Loucy (cell line): Measurements from ENCODE around the gene OR52A5.

Source experiments
- H2AFZ ChIP-seq: fragments of 200-600 bp; sonication (generic); 2 replicates; pipeline ENCODE4 v1.6.0; 2016; ENCODE audit warnings: antibody characterized with exemption, mild to moderate bottlenecking, low read length, moderate library complexity
- H3F3A ChIP-seq: fragments of 200-600 bp; 2 replicates; pipeline ENCODE4 v1.6.0; 2016; ENCODE audit warnings: antibody characterized with exemption, low read depth, mild to moderate bottlenecking
- H3K27me3 ChIP-seq: fragments of 200-600 bp; sonication (generic); 2 replicates; pipeline ENCODE4 v1.6.1; 2014; ENCODE audit warnings: low read length, mild to moderate bottlenecking; ENCODE audit not compliant: insufficient read depth, poor library complexity, severe bottlenecking
- H3K36me3 ChIP-seq: fragments of 200-600 bp; sonication (generic); 2 replicates; pipeline ENCODE4 v1.6.1; 2016; ENCODE audit warnings: low read length; ENCODE audit not compliant: insufficient read depth
- H3K4me1 ChIP-seq: fragments of 200-600 bp; sonication (generic); 2 replicates; pipeline ENCODE4 v1.5.1; 2014; ENCODE audit warnings: low read length, mild to moderate bottlenecking; ENCODE audit not compliant: insufficient read depth, poor library complexity, severe bottlenecking
- H3K4me2 ChIP-seq: fragments of 200-600 bp; sonication (generic); 2 replicates; pipeline ENCODE4 v1.6.0; 2014; ENCODE audit warnings: antibody characterized with exemption, low read length, low read depth, mild to moderate bottlenecking; ENCODE audit not compliant: poor library complexity, severe bottlenecking
- H3K4me3 ChIP-seq: fragments of 200-600 bp; sonication (generic); 2 replicates; pipeline ENCODE4 v1.5.1; 2014; ENCODE audit warnings: low read length, mild to moderate bottlenecking, mixed read lengths; ENCODE audit not compliant: poor library complexity, severe bottlenecking
- H3K79me2 ChIP-seq: fragments of 200-600 bp; sonication (generic); 2 replicates; pipeline ENCODE4 v1.6.1; 2014; ENCODE audit warnings: low read length; ENCODE audit not compliant: insufficient read depth
- H3K9ac ChIP-seq: fragments of 200-600 bp; sonication (generic); 2 replicates; pipeline ENCODE4 v1.6.0; 2014; ENCODE audit warnings: mild to moderate bottlenecking, low read depth, low read length, moderate library complexity; ENCODE audit not compliant: poor library complexity, severe bottlenecking
- H3K9me2 ChIP-seq: fragments of 200-600 bp; sonication (generic); replicated peaks from 2 replicates; pipeline ENCODE4 v1.6.1; 2016; ENCODE audit warnings: low read depth, low read length, mixed read lengths
- H3K9me3 ChIP-seq: fragments of 200-600 bp; sonication (generic); 2 replicates; pipeline ENCODE4 v1.6.1; 2014; ENCODE audit warnings: mild to moderate bottlenecking, antibody characterized with exemption, low read length, low read depth; ENCODE audit not compliant: insufficient read depth
- H4K20me1 ChIP-seq: fragments of 200-600 bp; sonication (generic); 2 replicates; pipeline ENCODE4 v1.6.0; 2014; ENCODE audit warnings: antibody characterized with exemption, low read length, mild to moderate bottlenecking; ENCODE audit not compliant: insufficient read depth, poor library complexity, severe bottlenecking
- EZH2phosphoT487 ChIP-seq: fragments of 200-600 bp; IDR thresholded peaks from 2 replicates; pipeline ENCODE4 v1.6.1; 2018; ENCODE audit warnings: antibody characterized with exemption, mild to moderate bottlenecking, moderate library complexity, borderline replicate concordance
- TF ChIP-seq, protein P1 (sequence below): fragments of 200-600 bp; sonication (generic); conservative IDR thresholded peaks from 2 replicates; pipeline ENCODE4 v1.5.1; 2014; ENCODE audit warnings: mild to moderate bottlenecking, antibody characterized with exemption, low read length

The OR52A5 gene

DNA sequence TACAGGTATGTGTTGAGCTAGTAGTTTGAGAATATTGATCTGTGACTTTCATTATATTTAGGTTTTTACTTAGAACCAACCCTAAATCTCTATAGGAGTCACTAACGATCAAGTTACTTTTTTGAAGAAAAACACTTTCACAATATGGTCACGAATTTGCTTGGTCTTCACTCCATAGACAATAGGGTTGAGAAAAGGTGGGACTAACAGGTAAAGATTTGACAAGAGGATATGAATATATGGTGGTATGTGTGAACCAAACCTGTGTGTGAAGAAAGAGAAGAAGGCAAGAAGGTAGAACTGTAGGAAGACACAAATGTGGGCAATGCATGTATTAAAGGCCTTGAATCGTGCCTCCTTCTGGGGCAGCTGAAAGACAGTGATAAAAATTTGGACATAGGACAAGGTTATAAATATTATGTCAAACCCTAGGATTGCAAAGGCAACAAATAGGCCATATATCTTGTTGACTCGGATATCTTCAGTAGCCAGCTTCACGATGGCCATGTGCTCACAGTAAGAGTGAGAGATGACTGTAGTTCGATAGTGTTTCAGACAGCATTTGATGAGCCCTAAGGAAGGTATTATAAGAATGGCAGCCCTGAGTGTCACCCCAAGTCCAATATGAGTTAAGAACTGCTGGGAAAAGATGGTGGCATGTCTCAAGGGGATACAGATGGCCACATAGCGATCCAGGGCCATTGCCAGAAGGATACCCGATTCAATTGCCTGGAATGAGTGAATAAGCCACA, 6.4 kb downstream of the OR52A5 start:
- H3K27me3 ChIP-seq, result no peaks in the 10 kb centered on the region
- H3K9ac ChIP-seq, result no peak overlapping the region
- no peak overlapping the region for H3K4me2 ChIP-seq
- H4K20me1 ChIP-seq, result no peaks in the 10 kb centered on the region
- no peak for TF ChIP-seq EZH2phosphoT487
- TF ChIP-seq, protein P1, sequence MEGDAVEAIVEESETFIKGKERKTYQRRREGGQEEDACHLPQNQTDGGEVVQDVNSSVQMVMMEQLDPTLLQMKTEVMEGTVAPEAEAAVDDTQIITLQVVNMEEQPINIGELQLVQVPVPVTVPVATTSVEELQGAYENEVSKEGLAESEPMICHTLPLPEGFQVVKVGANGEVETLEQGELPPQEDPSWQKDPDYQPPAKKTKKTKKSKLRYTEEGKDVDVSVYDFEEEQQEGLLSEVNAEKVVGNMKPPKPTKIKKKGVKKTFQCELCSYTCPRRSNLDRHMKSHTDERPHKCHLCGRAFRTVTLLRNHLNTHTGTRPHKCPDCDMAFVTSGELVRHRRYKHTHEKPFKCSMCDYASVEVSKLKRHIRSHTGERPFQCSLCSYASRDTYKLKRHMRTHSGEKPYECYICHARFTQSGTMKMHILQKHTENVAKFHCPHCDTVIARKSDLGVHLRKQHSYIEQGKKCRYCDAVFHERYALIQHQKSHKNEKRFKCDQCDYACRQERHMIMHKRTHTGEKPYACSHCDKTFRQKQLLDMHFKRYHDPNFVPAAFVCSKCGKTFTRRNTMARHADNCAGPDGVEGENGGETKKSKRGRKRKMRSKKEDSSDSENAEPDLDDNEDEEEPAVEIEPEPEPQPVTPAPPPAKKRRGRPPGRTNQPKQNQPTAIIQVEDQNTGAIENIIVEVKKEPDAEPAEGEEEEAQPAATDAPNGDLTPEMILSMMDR, result no peak
- no peaks in the 10 kb centered on the region for H3F3A ChIP-seq
- no peaks in the 10 kb centered on the region for H3K36me3 ChIP-seq
- no peaks in the 10 kb centered on the region for H3K79me2 ChIP-seq
- no peak overlapping the region for H3K4me3 ChIP-seq
- H3K9me3 ChIP-seq, result no peaks in the 10 kb centered on the region
- no peaks in the 10 kb centered on the region for H3K4me1 ChIP-seq
- H3K9me2 ChIP-seq, result no peaks in the 10 kb centered on the region
- H2AFZ ChIP-seq, result no peak overlapping the region

DNA sequence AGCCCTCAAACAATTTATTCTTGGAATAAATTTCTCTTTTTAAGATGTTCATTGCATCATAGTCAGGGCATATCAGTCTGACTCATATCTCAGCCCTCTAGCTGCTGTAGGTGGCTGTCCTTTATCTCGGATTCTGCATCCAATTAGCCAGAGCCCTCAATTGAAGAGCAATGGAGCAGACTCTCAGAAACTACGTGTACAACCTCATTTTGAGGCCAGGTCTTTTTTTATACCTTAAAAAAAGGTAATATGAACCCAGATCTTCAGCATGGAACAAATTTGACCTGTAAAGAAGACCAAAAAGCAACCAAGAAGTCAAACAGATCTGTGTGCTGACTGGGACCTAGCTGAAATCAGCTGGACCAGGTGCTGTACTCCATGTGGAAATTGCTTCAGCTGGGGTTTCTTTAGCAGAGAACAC, 8.7 kb downstream of the OR52A5 start:
- H3F3A ChIP-seq, result no peaks in the 10 kb centered on the region
- no peaks in the 10 kb centered on the region for H3K36me3 ChIP-seq
- no peak overlapping the region for H3K4me3 ChIP-seq
- no peaks in the 10 kb centered on the region for H3K4me1 ChIP-seq
- no peak overlapping the region for H3K4me2 ChIP-seq
- no peaks in the 10 kb centered on the region for H3K9me3 ChIP-seq
- H3K9ac ChIP-seq, result no peak overlapping the region
- H3K9me2 ChIP-seq, result no peaks in the 10 kb centered on the region
- no peaks in the 10 kb centered on the region for H4K20me1 ChIP-seq
- H3K79me2 ChIP-seq, result no peaks in the 10 kb centered on the region
- H3K27me3 ChIP-seq, result no peaks in the 10 kb centered on the region
- TF ChIP-seq, protein P1, result no peak
- no peak for TF ChIP-seq EZH2phosphoT487
- no peak overlapping the region for H2AFZ ChIP-seq

DNA sequence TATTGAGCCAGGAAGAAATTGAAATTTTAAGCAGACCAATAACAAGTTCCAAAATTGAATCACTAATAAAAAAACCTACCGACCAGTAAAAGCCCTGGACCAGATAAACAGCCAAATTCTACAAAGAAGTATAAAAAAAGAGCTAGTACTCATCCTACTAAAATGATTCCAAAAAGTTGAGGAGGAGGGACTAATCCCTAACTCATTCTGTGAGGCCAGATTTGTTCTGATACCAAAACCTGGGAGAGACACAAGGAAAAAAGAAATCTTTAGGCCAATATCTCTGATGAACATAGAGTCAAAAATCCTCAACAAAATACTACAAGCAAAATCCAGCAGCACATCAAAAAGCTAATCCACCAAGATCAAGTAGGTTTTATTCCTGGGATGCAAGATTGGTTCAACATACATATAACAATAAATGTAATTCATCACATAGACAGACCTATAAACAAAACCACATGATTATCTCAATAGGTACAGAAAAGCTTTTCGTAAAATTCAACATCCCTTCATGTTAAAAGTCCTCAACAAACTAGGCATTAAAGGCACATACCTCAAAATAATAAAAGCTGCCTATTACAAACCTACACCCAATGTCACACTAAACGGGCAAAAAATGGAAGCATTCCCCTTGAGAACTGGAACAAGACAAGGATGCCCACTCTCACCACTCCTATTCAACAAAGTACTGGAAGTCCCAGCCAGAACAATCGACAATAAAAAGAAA, 13.1 kb downstream of the OR52A5 start:
- H3K36me3 ChIP-seq, result no peaks in the 10 kb centered on the region
- H3K79me2 ChIP-seq, result no peaks in the 10 kb centered on the region
- H4K20me1 ChIP-seq, result no peaks in the 10 kb centered on the region
- H3K9ac ChIP-seq, result no peak overlapping the region
- H3K9me2 ChIP-seq, result no peaks in the 10 kb centered on the region
- H3K9me3 ChIP-seq, result no peaks in the 10 kb centered on the region
- no peak overlapping the region for H3K4me3 ChIP-seq
- no peak overlapping the region; the same call in 1 of the 2 replicates for H2AFZ ChIP-seq
- TF ChIP-seq, protein P1, result no peak
- no peak for TF ChIP-seq EZH2phosphoT487
- H3F3A ChIP-seq, result no peaks in the 10 kb centered on the region
- H3K4me1 ChIP-seq, result no peaks in the 10 kb centered on the region
- H3K4me2 ChIP-seq, result no peak overlapping the region
- H3K27me3 ChIP-seq, result no peaks in the 10 kb centered on the region
